ENCODE data around the gene TMBIM6.
A peak's percentile ranks its signal among the peaks of the same experiment; 100 is the strongest.
"Not testable (repeated sequence)": the region's sequence is repeated elsewhere in the genome, so short reads cannot be mapped to it uniquely, and the experiment has no call there.

The TMBIM6 gene

DNA sequence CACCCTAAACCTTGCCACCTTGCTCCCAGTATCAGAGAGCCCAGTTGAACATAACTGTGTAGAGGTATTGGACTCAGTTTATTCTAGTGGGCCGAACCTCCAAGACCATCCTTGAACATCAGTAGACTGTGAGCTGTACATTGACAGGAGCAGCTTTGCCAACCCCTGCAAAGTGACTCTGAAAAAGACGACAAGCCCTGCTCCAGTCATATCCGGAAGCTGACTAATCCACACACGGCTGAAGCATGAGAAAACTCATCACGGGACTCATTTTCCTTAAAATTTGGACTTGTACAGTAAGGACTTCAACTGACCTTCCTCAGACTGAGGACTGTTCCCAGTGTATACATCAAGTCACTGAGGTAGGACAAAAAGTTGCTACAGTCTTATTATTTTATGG lies 2.6 kb upstream of the TMBIM6 start:
- Mint-ChIP-seq H3K36me3 (ENCODE audit: insufficient read depth) (peaks cover 25% of the 10 kb centered on the region), H3K4me1 (ENCODE audit: low read depth in 2 of 2) (peaks cover 18 to 24% of the 10 kb centered on the region in 2 donors), H3K27me3 (peaks cover 10% of the 10 kb centered on the region in 2 donors)
- DNase-seq; H3K4me3 Mint-ChIP-seq; H3K9me3 Mint-ChIP-seq; H3K27ac Mint-ChIP-seq; ATAC-seq (replicated peaks): not testable (repeated sequence)

DNA sequence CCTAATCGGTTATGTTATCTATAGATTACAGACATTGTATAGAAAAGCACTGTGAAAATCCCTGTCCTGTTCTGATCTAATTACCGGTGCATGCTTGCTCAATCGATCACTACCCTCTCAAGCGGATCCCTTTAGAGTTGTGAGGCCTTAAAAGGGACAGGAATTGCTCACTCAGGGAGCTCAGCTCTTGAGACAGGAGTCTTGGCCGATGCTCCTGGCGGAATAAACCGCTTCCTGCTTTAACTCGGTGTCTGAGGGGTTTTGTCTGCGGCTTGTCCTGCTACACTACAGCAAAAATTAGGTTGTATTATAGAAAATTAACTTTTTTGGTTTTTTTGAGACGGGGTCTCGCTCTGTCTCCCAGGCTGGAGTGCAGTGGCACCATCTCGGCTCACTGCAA lies 1.1 kb upstream of the TMBIM6 start:
- not testable (repeated sequence) for H3K27me3 Mint-ChIP-seq; H3K9me3 Mint-ChIP-seq; H3K4me3 Mint-ChIP-seq; ATAC-seq (replicated peaks); H3K27ac Mint-ChIP-seq; DNase-seq
- Mint-ChIP-seq H3K4me1 (ENCODE audit: low read depth in 2 of 2) (peaks cover 31 to 34% of the 10 kb centered on the region in 2 donors), H3K36me3 (ENCODE audit: insufficient read depth) (peaks cover 32% of the 10 kb centered on the region)

DNA sequence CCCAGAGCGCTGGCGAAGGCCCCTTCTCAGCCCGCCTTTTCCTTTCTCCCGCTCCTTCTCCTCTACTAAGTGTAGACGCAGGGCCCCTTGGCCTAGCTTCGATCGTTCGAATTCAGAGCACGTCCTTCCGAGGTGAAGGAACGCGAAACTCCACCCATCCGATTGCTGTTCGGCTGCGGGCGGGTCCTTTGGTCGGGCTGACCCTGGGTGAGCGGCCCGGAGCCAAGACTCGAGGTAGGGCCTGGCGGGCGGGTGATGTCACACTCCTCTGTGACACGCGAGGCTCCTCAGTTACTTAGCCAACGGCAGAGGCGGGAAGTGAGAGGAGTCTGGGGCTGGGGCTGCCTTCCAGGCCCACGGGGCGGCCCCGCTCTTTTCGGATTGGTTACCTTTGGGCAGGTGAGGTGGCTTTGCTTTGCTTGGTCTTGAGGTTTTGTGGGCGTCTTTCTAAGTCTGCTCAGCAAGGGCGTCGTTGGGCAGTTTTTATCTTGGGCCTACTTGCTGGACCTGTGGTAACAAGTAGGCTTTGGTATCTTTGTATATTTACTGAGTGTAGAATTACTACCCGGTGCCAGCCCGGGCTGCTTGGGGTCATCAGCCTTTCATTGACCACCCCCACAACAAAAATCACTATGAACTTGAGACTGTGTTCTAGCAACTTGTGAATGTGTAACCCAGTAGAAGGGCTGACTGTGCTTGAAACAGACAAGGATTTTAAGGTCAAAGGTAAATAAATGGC lies 694 bp downstream of the TMBIM6 start:
- H3K27me3 Mint-ChIP-seq, result no peaks in the 10 kb centered on the region
- peaks cover 42 to 49% of the 10 kb centered on the region in 2 donors for H3K4me1 Mint-ChIP-seq (ENCODE audit: low read depth in 2 of 2)
- H3K4me3 Mint-ChIP-seq, result peak overlapping the region; percentile 80 to 83
- H3K27ac Mint-ChIP-seq, result peak overlapping the region; percentile 93 to 95
- H3K36me3 Mint-ChIP-seq (ENCODE audit: insufficient read depth), result peaks cover 37% of the 10 kb centered on the region
- DNase-seq, result peak; percentile 85 to 89 (median 89)
- peak; percentile 73 for ATAC-seq (replicated peaks)
- H3K9me3 Mint-ChIP-seq, result no peaks in the 10 kb centered on the region

DNA sequence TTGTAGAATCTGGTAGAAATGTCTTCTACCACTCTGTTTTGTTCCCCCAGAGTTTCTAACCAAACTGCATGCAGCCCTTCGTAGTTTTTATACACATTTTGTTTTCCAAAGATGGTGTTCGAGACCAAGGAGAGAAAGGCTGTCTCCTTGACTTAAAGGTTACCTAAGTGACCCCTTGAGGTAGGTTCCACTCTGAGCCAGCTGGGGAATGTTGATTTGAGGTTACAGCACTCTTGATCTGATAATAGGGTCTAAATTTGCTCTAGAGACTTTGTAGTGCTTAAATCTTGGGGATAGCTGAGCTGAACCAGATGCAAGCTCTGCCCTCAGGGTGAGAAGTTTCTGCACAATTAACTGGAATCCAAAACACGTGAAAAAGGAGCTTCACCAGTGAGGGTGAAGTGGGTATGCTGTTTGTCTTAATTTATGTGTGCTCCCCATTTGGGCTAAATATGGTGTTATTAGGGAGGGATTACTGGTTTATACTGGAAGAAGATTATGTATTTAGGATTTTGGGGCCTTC lies 3.1 kb downstream of the TMBIM6 start:
- Mint-ChIP-seq H3K4me3 (peak overlapping the region; percentile 26 to 63), H3K27ac (peak overlapping the region; percentile 66 to 93), H3K27me3 (no peaks in the 10 kb centered on the region), H3K9me3 (no peaks in the 10 kb centered on the region), H3K36me3 (ENCODE audit: insufficient read depth) (peaks cover 44% of the 10 kb centered on the region), H3K4me1 (ENCODE audit: low read depth in 2 of 2) (peaks cover 55 to 68% of the 10 kb centered on the region in 2 donors)
- DNase-seq (no peak), ATAC-seq (replicated peaks) (no peak)

DNA sequence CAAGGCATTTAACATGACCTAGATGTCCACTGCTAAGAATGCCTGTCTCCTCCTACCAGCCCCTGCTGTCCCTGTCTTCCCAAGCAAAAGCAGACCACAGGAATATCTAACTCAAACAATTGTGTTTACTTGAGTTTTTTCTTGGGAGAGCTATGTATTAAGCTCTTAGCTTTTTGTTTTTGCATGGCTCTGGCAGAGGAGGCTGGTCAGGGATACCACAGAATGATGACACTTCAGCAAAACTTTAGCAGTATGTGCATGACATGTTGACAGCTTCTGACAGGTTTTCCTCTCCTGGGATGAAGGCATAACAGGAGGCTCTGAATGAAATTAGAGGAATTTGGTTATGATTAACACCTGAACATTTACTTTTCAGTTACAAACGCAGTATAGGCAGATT lies 6.9 kb downstream of the TMBIM6 start:
- Mint-ChIP-seq H3K27me3 (no peaks in the 10 kb centered on the region), H3K36me3 (ENCODE audit: insufficient read depth) (peaks cover 39% of the 10 kb centered on the region), H3K4me3 (peak overlapping the region; percentile 38 to 62), H3K27ac (peak overlapping the region; percentile 38 to 75), H3K9me3 (no peaks in the 10 kb centered on the region), H3K4me1 (ENCODE audit: low read depth in 2 of 2) (peaks cover 57 to 83% of the 10 kb centered on the region in 2 donors)
- ATAC-seq (replicated peaks) (no peak), DNase-seq (no peak)

DNA sequence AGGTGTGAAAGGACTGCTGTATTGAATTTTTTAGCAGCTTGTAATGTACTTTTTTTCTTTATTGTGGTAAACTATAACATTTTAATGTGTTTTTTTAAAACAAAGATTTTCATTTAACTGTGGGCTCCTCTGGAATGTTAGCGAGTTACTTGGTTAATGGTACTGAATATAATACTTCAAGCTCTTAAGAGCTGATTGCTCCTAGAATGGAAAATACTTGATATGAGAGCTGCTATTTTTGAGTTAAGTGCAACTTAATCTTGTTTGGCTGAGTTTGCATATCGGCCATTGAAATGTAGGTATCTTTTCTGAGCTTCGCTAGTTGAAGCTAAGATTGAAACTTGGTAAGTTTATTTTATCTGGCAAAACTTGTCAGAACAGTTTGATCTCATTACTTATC lies 7.4 kb downstream of the TMBIM6 start:
- Mint-ChIP-seq H3K4me3 (peak overlapping the region; percentile 55 to 62), H3K27me3 (no peaks in the 10 kb centered on the region), H3K9me3 (no peaks in the 10 kb centered on the region), H3K4me1 (ENCODE audit: low read depth in 2 of 2) (peaks cover 54 to 81% of the 10 kb centered on the region in 2 donors), H3K27ac (peak overlapping the region; percentile 38 to 75), H3K36me3 (ENCODE audit: insufficient read depth) (peaks cover 40% of the 10 kb centered on the region)
- ATAC-seq (replicated peaks) (no peak), DNase-seq (no peak)

DNA sequence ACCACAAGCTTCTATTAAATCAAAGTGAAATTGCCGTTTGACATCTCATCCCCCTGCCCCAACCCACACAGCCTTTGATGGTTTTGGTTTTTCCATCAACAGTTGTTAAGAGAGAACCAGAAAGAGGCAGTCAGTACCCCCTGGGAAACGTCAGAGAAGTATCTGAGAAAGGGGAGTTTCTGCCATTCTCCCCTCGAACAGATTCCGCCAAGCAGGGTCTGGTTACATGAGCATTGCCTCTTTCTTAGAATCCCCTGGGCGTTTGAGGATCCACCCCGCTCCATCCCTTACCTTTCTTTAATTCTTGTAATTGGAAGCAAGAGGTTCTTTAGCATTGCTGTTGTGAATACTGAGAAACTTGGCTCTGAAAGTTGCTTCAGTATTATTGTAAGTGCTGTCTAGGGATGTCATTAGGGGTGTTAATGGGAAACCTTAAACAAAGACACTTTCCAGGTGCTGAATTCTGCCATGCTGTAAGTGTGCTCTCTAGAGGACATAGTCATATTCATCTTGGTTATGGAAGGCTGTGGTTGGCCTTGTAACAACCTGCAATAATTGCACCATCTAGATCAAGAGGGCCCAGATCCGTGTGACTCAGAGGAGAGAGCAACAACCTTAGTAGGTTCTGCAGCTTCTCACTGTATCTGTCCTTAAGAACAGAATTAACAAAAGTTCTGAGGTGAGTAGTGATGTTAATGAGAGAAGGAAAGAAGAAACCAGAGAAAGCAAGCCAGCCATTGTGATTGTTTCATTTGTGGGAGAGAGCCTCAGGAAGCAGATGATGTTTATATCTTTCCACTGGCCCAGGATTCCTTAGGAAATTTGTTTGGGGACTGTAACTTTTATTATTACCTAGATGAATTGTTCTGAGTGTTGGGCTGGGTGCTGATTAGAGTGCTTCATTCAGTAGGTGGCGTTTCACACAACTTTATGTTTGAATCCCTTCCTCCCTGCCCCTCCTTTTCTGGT lies 9.0 kb downstream of the TMBIM6 start:
- Mint-ChIP-seq H3K4me1 (ENCODE audit: low read depth in 2 of 2) (peaks cover 45 to 70% of the 10 kb centered on the region in 2 donors), H3K36me3 (ENCODE audit: insufficient read depth) (peaks cover 48% of the 10 kb centered on the region), H3K9me3 (no peaks in the 10 kb centered on the region), H3K4me3 (peak overlapping the region; percentile 55 to 62), H3K27ac (peak overlapping the region; percentile 38 to 75), H3K27me3 (no peaks in the 10 kb centered on the region)
- DNase-seq (no peak), ATAC-seq (replicated peaks) (peak; percentile 91)

DNA sequence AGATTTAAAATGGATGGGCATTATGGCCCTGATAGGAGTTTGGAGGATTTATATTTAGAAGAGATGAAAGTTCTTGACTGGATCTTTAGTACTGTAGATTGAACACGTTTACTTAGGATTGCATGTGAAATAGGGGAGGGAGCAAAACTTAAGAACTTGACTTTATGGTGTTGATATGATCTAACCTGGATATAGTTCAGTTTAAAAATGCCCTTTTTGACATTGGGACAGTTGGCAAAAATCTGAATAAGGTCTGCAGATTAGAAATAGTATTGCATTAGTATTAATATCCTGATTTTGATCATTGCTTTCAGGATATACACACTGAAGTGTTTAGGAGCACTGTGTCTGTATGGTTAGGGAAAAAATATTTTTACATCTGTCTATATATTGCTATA lies 9.6 kb downstream of the TMBIM6 start:
- DNase-seq (no peak), ATAC-seq (replicated peaks) (no peak)
- Mint-ChIP-seq H3K36me3 (ENCODE audit: insufficient read depth) (peaks cover 55% of the 10 kb centered on the region), H3K27me3 (no peaks in the 10 kb centered on the region), H3K4me1 (ENCODE audit: low read depth in 2 of 2) (peaks cover 45 to 65% of the 10 kb centered on the region in 2 donors), H3K27ac (peak overlapping the region; percentile 38 to 75), H3K4me3 (peak overlapping the region; percentile 55 to 62), H3K9me3 (no peaks in the 10 kb centered on the region)

DNA sequence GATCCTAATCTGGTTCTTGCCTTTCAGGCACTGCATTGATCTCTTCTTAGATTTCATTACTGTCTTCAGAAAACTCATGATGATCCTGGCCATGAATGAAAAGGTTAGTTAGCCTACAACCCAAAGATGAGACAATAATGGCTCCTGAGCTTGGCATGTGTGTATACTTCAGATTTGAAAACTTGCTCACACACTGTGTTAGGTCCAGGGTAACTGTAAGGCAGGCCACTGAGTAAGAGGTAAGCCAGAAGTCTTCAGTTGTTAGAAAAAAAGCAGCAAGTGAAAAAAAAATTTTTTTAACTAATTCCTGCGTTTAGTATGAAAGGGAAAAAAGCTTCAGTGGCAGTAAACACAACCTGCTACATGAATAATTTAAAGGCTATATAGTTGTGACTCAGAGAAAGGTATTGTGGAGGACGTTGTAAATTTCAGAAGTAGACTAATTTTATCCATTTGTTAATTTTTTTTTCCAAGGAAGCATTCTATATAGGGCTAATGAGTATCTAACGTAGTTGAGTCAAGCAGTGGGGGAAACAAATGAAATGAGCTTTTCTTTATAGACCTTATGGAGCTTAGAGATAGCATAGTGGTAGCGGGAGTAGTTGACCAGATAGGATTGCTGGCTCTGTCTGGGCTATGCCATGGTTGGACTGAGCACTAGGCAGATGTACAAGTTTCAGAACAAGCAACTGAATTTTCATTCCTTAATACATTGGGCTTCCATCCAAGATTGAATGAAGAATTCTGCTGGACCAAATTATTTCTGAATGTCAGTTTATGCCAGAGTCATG lies 20.5 kb downstream of the TMBIM6 start:
- Mint-ChIP-seq H3K4me1 (ENCODE audit: low read depth in 2 of 2) (peaks cover 22 to 48% of the 10 kb centered on the region in 2 donors), H3K4me3 (peak overlapping the region in 1 of 2 donors; percentile 19), H3K9me3 (no peaks in the 10 kb centered on the region)

DNA sequence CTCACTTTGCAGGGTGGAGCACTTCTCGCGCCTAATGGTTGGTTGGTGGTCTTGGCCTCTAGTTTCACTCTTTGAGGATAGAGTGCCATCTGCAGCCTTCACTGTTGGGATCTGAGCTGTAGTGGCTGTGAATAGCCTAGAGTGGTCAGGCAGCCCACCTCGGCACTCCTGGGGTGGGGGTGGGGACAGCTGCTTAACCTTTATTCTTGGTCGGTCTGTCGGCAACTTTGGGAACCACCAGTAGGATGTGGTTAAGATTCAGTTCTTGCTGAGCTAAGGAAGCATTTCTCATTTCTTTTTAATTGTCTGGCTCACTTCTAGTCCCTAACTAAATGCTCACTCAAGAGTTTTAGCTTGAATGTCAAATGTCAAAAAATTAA lies 21.1 kb downstream of the TMBIM6 start:
- peak overlapping the region; percentile 75 to 87 for H3K27ac Mint-ChIP-seq
- H3K36me3 Mint-ChIP-seq (ENCODE audit: insufficient read depth), result peaks cover 82% of the 10 kb centered on the region
- DNase-seq (no peak), ATAC-seq (replicated peaks) (peak; percentile 52)
- H3K4me3 Mint-ChIP-seq, result peak overlapping the region in 1 of 2 donors; percentile 19
- no peaks in the 10 kb centered on the region for H3K27me3 Mint-ChIP-seq
- no peaks in the 10 kb centered on the region for H3K9me3 Mint-ChIP-seq
- peaks cover 19 to 43% of the 10 kb centered on the region in 2 donors for H3K4me1 Mint-ChIP-seq (ENCODE audit: low read depth in 2 of 2)

More for the DNA sequence above, 20.5 kb downstream of the TMBIM6 start:
- Mint-ChIP-seq H3K36me3 (ENCODE audit: insufficient read depth) (peaks cover 88% of the 10 kb centered on the region), H3K27ac (peak overlapping the region in 1 of 2 donors; percentile 75), H3K27me3 (no peaks in the 10 kb centered on the region)
- DNase-seq (no peak), ATAC-seq (replicated peaks) (no peak)

DNA sequence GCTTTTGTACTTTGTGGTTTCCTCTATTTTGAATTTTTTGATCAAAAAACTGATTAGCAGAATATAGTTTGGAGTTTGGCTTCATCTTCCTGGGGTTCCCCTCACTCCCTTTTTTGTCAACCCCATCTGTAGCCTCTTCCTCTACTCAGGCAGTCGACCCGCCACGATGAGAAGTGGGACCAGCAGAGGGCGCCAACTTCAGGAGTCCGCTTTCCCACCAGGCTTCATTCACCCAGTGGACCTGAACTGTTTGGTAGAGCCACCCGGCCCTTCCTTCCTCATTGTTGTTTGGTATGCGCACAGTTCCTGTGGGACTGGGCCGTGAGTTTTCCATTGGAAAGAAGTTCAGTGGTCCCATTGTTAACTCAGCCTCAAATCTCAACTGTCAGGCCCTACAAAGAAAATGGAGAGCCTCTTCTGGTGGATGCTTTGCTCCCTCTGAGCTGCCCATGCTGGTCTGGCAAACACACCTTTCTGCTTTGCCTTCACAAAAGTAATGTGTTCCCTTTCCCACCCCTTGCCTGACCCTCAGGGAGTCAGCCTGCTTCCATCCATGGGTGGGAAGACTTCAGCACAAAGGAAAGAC lies 21.7 kb downstream of the TMBIM6 start:
- ATAC-seq (replicated peaks) (peak; percentile 88), DNase-seq (peak; percentile 78 to 80 (median 79))
- Mint-ChIP-seq H3K4me1 (ENCODE audit: low read depth in 2 of 2) (peaks cover 19 to 46% of the 10 kb centered on the region in 2 donors), H3K36me3 (ENCODE audit: insufficient read depth) (peaks cover 76% of the 10 kb centered on the region), H3K27me3 (no peaks in the 10 kb centered on the region), H3K9me3 (no peaks in the 10 kb centered on the region), H3K4me3 (peak overlapping the region; percentile 12 to 47), H3K27ac (peak overlapping the region; percentile 75 to 87)

DNA sequence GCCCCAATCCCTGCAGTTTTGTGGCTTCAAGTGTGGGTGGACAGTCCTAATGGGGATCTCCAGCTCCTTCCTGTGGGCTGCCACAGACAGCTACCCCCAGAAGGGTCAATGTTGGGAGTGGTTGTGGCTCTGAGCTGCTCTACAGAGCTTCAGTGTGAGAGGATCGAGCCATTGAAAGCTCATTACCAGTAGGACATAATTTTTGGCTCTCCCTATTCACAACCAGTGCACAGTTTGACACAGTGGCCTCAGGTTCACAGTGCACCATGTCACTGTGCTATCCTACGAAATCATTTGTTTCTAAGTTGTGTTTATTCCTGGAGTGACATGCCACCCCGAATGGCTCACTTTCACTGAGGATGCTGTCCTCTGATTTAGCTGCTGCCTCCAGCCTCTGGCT lies 22.8 kb downstream of the TMBIM6 start:
- Mint-ChIP-seq H3K4me1 (ENCODE audit: low read depth in 2 of 2) (peaks cover 19 to 42% of the 10 kb centered on the region in 2 donors), H3K9me3 (no peaks in the 10 kb centered on the region), H3K27ac (peak overlapping the region; percentile 57 to 87), H3K27me3 (no peaks in the 10 kb centered on the region), H3K36me3 (ENCODE audit: insufficient read depth) (peaks cover 66% of the 10 kb centered on the region), H3K4me3 (no peak overlapping the region)
- DNase-seq (no peak), ATAC-seq (replicated peaks) (no peak)
